ENCODE measurements around the gene ZNF678.

Gene ZNF678

GRCh38 chr1:227561241-227561907, 2.0 kb upstream of the ZNF678 start:
- H3K4me3 ChIP-seq (ENCODE audit: low read length), result no peak overlapping the region
- TF ChIP-seq CTCF (conservative IDR thresholded peaks at IDR 0.05; ENCODE audit: low read depth, low read length), result no peak
- no peak for DNase-seq (ENCODE audit: low read depth)

GRCh38 chr1:227562037-227562436, 1.3 kb upstream of the ZNF678 start:
- DNase-seq (ENCODE audit: low read depth), result no peak
- no peak overlapping the region for H3K4me3 ChIP-seq (ENCODE audit: low read length)
- no peak for TF ChIP-seq CTCF (conservative IDR thresholded peaks at IDR 0.05; ENCODE audit: low read depth, low read length)

GRCh38 chr1:227562933-227563323, 428 bp upstream of the ZNF678 start:
- peak overlapping the region; percentile 90 for H3K4me3 ChIP-seq (ENCODE audit: low read length)
- no peak for DNase-seq (ENCODE audit: low read depth)
- no peak for TF ChIP-seq CTCF (conservative IDR thresholded peaks at IDR 0.05; ENCODE audit: low read depth, low read length)

- TF ChIP-seq CTCF (conservative IDR thresholded peaks at IDR 0.05; ENCODE audit: low read depth, low read length), result no peak
- H3K4me3 ChIP-seq (ENCODE audit: low read length), result no peak overlapping the region
- DNase-seq (ENCODE audit: low read depth), result no peak
Observed at GRCh38 chr1:227567256-227567655, 3.9 kb downstream of the ZNF678 start.

- no peak overlapping the region for H3K4me3 ChIP-seq (ENCODE audit: low read length)
- no peak for DNase-seq (ENCODE audit: low read depth)
- TF ChIP-seq CTCF (conservative IDR thresholded peaks at IDR 0.05; ENCODE audit: low read depth, low read length), result no peak
Observed at GRCh38 chr1:227568593-227568992, 5.2 kb downstream of the ZNF678 start.

GRCh38 chr1:227572752-227573151, 9.4 kb downstream of the ZNF678 start:
- no peak for DNase-seq (ENCODE audit: low read depth)
- H3K4me3 ChIP-seq (ENCODE audit: low read length), result no peak overlapping the region
- no peak for TF ChIP-seq CTCF (conservative IDR thresholded peaks at IDR 0.05; ENCODE audit: low read depth, low read length)

GRCh38 chr1:227574926-227575325, 11.6 kb downstream of the ZNF678 start:
- TF ChIP-seq CTCF (conservative IDR thresholded peaks at IDR 0.05; ENCODE audit: low read depth, low read length), result no peak
- no peak for DNase-seq (ENCODE audit: low read depth)
- no peak overlapping the region for H3K4me3 ChIP-seq (ENCODE audit: low read length)
